Fibroblast of pulmonary artery (primary cell): ENCODE measurements around the gene ESYT1.

Experiments used
- DNase-seq: peaks from one replicate; pipeline ENCODE4 v3.0.0-alpha.2; 2010; ENCODE audit warnings: low read depth
- H3K4me3 ChIP-seq: replicated peaks from 2 replicates; pipeline ENCODE4 v1.5.1; 2011; ENCODE audit warnings: low read depth, mild to moderate bottlenecking, control low read depth, low read length, moderate library complexity
- TF ChIP-seq, protein P1 (sequence below): IDR thresholded peaks from 2 replicates; pipeline ENCODE4 v1.5.1; 2011; ENCODE audit warnings: mild to moderate bottlenecking, control low read depth, low read length, inconsistent platforms; ENCODE audit errors: missing control alignments

ESYT1 gene, protein sequence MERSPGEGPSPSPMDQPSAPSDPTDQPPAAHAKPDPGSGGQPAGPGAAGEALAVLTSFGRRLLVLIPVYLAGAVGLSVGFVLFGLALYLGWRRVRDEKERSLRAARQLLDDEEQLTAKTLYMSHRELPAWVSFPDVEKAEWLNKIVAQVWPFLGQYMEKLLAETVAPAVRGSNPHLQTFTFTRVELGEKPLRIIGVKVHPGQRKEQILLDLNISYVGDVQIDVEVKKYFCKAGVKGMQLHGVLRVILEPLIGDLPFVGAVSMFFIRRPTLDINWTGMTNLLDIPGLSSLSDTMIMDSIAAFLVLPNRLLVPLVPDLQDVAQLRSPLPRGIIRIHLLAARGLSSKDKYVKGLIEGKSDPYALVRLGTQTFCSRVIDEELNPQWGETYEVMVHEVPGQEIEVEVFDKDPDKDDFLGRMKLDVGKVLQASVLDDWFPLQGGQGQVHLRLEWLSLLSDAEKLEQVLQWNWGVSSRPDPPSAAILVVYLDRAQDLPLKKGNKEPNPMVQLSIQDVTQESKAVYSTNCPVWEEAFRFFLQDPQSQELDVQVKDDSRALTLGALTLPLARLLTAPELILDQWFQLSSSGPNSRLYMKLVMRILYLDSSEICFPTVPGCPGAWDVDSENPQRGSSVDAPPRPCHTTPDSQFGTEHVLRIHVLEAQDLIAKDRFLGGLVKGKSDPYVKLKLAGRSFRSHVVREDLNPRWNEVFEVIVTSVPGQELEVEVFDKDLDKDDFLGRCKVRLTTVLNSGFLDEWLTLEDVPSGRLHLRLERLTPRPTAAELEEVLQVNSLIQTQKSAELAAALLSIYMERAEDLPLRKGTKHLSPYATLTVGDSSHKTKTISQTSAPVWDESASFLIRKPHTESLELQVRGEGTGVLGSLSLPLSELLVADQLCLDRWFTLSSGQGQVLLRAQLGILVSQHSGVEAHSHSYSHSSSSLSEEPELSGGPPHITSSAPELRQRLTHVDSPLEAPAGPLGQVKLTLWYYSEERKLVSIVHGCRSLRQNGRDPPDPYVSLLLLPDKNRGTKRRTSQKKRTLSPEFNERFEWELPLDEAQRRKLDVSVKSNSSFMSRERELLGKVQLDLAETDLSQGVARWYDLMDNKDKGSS

DNA sequence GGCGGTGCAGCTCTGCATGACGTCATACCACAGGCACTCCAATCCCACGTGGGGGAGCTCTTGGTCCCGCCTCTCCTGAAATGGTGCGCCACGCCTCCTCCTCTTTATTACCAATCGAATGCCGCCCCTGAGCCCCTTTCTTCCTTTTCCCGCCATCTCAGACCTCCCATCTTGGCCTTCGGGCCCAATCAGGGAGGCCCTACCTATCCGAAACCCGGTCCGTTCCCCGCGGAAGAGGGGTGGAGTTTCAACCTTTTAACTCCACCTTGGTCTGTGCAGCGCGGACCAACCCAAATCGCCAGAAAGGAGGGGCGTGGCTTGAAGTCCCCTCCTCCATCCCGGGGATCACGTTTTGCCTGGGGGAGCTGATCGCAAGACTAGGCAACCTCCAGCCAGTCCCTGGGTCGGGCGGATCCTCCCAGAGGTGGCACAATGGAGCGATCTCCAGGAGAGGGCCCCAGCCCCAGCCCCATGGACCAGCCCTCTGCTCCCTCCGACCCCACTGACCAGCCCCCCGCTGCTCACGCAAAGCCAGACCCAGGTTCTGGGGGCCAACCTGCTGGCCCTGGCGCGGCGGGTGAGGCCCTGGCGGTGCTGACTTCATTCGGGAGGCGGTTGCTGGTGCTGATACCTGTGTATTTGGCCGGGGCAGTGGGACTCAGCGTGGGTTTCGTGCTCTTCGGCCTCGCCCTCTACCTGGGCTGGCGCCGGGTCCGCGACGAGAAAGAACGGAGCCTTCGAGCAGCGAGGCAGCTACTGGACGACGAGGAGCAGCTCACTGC is at the start of gene ESYT1:
Gene ESYT1 (plus strand): TSS at position 380 of the 782 bp plus-strand sequence. CDS start 53 bp downstream, at position 433.
- DNase-seq: peak; percentile 100

DNA sequence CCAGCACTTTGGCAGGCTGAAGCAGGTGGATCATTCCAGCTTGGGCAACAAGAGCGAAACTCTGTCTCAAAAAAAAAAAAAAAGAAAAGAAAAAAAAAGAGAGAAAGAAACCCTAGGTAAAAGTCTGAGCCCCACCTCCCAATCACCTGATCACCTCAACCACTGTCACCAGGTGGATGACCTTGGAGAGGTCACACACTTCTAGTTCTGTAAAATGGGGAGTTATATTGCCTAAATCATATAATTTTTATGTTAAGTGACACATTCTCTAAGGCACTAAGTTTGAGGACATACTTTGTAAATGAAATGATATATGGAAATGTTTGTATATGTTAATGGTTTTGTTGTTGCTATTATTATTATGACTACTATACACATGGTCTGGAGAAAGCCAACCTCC is 49.6 kb upstream of the ESYT1 start:
- DNase-seq: no peak
- H3K4me3 ChIP-seq: no peak overlapping the region
- TF ChIP-seq, protein P1, sequence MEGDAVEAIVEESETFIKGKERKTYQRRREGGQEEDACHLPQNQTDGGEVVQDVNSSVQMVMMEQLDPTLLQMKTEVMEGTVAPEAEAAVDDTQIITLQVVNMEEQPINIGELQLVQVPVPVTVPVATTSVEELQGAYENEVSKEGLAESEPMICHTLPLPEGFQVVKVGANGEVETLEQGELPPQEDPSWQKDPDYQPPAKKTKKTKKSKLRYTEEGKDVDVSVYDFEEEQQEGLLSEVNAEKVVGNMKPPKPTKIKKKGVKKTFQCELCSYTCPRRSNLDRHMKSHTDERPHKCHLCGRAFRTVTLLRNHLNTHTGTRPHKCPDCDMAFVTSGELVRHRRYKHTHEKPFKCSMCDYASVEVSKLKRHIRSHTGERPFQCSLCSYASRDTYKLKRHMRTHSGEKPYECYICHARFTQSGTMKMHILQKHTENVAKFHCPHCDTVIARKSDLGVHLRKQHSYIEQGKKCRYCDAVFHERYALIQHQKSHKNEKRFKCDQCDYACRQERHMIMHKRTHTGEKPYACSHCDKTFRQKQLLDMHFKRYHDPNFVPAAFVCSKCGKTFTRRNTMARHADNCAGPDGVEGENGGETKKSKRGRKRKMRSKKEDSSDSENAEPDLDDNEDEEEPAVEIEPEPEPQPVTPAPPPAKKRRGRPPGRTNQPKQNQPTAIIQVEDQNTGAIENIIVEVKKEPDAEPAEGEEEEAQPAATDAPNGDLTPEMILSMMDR: no peak

More for the DNA sequence above, at the start of gene ESYT1:
- peak within 1 kb of the TSS; percentile 90 for H3K4me3 ChIP-seq
- TF ChIP-seq, protein P1: no peak

DNA sequence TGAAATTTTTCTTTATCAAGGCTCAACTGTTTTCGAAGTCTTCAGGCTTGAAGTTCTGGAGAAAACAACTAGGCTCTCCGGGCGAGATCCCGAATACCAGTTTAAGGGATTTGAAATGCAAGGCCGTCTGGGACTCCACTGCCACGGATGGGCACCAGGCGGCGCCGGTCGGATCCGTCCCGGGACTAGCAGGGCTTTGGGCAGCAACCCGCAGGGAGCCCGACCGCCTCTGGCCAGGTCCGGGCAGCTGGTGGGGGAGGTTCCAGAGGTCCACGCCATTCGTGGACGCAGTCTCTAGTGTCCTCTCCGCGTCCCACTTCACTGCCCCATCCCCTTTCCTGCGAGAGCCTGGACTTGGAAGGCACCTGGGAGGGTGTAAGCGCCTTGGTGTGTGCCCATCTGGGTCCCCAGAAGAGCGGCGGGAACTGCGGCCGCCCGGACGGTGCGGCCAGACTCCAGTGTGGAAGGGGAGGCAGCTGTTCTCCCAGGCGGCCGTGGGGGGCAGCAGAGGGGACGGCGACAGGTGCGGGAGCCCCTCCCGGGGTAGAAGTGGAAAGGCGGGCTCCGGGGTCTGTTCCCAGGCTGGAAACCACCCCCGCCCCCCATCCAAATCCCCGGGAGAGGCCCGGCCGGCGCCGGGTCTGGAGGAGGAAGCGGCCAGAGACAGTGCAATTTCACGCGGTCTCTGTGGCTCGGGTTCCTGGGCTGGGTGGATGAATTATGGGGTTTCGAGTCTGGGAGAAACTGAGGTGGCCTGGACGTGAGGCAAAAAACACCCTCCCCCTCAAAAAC is 48.9 kb upstream of the ESYT1 start:
- peak overlapping the region; percentile 56 for H3K4me3 ChIP-seq
- TF ChIP-seq, protein P1: peak; percentile 69
- peak; percentile 86 for DNase-seq

DNA sequence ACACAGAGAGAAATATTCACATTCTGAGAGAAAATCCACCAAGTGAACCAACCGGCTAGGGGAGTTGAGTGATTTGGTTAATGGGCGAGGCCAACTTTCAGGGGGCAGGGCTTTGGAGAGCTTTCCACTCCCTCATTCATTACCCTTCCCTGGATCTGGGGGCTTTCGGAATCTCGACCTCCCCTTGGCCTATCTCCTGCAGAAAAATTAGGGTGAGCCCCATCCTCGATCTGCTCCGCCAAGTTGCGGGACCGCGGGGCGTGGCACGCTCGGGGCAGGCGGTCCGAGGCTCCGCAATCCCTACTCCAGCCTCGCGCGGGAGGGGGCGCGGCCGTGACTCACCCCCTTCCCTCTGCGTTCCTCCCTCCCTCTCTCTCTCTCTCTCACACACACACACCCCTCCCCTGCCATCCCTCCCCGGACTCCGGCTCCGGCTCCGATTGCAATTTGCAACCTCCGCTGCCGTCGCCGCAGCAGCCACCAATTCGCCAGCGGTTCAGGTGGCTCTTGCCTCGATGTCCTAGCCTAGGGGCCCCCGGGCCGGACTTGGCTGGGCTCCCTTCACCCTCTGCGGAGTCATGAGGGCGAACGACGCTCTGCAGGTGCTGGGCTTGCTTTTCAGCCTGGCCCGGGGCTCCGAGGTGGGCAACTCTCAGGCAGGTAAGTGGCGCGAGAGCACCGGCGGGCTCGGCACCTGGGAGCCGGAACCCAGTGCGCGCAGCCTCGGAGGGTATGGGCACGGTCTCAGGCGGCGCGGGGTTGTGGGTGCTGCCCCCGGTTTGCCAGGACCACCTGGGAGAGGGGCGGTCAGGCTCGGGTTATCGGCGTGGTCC is 48.1 kb upstream of the ESYT1 start, which contains the start of gene ERBB3:
Gene ERBB3 (plus strand): TSS at position 443 of the 833 bp plus-strand sequence. CDS start 136 bp downstream, at position 579.
- TF ChIP-seq, protein P1: no peak
- H3K4me3 ChIP-seq: peak within 1 kb of the TSS; percentile 56
- peak; percentile 77 for DNase-seq

DNA sequence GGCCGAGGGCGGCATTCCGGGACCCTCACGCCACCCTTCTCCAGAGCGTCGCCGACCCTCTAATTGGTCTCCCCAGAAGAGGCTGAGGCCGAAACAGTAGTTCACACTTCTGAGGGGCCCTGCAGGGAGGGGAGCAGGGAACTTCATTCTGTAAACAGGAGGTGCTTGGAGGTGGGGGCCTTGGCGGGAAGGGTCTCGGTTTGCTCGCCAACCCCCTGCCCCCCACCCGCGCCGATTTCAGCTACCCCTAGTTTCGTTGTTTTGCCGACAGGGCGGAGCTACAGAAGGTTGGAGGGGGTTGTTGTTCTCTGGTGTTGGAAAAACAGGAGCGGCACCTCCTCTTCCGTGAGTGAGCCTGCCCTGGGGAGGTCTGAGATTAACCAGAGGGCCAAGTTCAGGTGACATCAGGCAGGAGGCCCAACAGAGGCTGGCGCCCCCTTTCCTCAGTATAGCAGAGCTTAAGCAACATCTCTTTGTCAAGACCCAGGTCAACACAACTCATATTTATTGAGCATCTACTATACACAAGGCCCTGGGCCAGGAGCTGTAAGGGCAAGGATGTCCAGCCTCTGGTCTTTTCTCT is 47.4 kb upstream of the ESYT1 start:
- peak overlapping the region; percentile 56 for H3K4me3 ChIP-seq
- no peak for DNase-seq
- TF ChIP-seq, protein P1: no peak
